ENCODE data around the gene CBX4.
A peak's percentile ranks its signal among the peaks of the same experiment; 100 is the strongest.

CBX4 gene

GRCh38 chr17:79810130-79811010 lies 28.9 kb downstream of the CBX4 start:
- peak; percentile 72 for DNase-seq

DNA sequence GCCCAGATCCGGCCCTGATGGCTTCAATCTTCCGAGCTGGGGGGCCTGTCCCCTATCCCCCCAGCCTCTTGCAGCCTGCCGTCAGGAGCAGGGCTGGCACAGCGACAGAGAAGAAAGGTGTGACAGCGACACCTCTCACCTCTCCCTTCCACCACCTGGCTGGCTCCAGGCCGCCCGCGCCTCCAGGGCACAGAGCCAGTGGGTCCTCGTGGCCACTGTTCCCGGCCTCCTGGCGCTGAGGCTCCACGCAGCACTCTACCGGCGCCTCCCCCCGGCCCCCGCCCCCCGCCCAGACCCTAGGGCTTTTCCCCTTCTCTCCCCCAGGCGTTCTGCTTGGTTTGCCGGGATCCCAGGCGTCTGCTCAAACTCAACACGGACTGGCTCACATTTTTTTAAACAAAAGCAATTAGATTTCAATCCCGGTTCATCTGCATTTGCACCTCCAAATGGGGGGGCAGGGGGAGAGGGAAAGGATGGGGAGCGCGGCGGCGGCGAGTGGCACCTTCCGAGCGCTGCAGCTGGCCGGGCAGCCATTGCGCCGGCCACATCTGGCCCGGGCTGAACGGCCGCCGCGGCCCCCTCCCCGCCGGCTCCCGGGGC lies 29.6 kb downstream of the CBX4 start:
- DNase-seq = no peak

GRCh38 chr17:79808763-79809529 lies 30.3 kb downstream of the CBX4 start:
- no peak for DNase-seq

DNA sequence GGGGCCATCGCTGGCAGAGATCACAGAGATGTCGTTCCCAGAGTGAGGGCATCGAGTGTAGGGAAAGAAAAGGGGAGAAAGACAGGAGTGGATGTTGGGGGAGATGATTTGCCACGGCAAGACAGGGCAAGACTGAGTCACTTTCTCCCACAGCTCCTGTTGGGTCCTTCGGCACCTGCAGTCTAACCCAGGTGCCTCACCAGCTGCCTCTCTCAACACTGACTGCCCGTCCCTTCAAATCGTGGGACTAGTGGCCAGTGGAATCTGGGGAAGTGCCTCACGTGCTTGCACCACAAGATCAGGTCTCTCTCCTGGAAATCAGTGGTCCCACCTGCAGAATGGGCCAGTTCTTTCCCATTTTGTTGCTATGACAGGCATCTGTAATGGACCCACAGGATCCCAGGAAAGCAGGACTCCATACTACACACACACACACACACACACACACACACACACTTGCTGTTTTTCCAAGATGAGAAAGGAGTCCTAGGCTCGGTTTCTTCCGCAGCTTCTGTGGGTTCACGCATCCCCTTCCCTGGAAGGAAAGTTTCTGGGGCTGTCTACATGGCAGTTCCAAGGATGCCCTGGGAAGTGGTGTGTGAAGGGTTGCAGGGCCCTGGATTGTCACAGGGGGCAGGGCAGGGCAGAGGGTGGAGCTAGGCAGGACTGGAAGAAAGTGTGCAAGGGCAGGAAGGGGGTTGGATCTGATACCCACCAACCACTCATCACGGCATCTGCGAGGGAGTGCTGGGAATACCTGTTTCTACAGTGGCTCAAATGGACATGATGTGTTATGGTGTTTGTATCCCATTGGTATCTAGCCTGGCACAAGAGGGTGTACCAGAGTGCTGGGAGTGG lies 32.1 kb downstream of the CBX4 start:
- no peak for DNase-seq

DNA sequence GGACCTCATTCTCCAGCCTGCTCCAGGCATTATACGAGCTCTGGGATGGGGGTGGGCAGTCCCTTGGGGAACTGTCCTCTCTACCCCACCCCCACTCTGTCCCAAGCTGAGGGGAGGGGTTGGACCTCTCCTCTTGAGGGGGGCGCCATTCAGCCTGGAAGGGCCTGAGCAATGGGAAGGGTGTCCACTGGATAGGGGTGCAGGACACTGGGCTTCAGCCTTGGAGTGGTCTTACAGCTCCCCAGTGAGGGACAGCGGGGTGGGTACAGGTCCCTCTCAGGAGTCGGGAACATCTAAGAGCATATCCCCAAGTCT lies 32.8 kb downstream of the CBX4 start:
- DNase-seq = no peak

GRCh38 chr17:79804856-79805696 lies 34.2 kb downstream of the CBX4 start:
- no peak for DNase-seq

GRCh38 chr17:79803997-79804855 lies 35.0 kb downstream of the CBX4 start:
- peak; percentile 48 for DNase-seq

DNA sequence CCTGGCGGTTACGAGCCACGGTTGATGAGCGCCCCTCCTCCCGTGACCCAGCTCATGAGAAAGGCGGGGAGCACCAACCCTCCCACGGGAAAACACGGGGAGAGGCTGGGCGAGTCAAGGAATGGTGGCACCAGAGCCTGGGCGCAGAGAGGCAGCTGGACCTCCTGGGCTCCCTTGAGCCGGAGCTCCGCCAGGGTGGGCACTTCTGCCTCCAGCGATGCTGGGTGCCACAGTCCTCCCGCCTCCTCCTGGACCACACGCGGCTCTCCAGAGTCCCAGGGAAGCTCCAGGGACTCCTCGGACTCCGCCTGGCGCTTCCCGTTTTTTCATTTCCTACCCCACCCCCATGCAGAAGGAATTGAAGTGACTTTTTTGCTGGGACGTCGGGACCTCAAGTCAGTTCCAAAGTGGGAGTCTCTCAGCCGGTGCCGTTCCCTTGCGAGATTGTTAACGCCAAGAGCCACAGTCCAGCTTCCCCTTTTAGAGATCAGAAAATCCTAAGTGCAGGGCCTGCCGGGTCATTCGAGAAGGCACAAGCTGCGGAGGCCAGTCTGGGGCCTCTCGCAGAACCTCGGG lies 35.7 kb downstream of the CBX4 start:
- no peak for DNase-seq

DNA sequence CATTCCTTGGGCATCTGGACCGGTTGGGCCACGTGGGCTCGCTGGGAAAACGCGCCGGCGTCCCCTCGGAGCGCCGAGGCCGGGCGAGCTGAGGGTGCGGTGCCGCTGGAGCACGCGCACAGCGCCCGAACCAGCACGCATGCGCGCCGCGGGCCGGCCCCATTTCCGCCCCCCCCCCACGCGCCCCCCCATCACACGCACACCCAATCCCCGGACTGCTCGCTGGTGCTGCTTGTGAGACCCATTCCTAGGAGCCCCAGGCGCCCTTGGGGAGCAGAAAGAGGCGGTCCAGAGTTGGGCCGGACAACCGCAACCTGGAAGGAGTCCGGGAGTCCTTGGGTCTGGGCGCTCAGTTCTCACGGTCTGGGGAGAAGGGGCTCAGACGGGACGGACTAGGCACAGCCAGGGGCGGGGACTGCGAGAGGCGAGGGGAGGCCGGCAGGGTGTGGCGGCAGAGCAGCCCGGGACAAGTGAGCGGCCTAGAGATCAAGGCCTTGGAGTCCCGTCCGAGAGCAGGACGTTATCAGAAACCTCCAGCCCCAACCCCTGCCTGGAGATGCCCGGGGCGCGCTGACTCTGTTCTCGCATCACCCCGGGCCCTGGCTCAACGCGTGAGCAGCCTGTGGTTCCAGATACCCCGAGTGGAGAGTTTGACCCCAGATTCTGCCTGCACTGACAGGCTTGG lies 36.4 kb downstream of the CBX4 start:
- DNase-seq = no peak

DNA sequence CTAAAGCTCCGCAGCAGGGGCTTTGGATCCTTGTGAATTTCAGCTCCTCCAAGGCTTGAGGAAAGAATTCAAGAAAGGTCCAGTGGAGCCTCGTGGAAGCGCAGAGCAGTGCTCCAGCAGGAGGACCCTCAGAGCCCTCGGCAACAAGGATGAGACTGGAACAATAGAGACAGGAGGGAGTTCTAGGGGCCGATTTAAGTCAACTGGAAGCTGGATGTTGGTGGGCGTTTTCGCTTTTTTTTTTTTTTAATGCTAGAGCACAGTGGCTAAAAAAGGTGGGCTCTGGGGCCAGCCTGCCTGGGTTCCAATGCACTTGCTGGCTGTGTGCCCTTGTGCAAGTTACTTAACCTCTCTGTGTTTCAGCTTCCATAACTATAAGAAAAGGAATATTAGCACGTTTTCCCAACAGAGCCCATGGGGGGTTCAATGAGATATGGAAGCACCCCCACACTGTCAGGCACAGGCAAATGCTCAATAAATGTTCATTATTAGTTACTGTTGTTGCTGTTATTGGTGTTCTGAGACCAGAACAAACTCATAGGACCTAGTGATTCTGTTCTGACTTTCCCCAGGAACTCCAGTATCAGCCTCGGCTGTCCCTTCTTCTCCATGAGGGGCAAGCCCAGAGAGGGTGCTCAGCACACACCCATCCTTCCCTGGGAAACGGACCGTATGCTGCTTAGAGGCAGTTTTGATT lies 37.1 kb downstream of the CBX4 start:
- DNase-seq = no peak

DNA sequence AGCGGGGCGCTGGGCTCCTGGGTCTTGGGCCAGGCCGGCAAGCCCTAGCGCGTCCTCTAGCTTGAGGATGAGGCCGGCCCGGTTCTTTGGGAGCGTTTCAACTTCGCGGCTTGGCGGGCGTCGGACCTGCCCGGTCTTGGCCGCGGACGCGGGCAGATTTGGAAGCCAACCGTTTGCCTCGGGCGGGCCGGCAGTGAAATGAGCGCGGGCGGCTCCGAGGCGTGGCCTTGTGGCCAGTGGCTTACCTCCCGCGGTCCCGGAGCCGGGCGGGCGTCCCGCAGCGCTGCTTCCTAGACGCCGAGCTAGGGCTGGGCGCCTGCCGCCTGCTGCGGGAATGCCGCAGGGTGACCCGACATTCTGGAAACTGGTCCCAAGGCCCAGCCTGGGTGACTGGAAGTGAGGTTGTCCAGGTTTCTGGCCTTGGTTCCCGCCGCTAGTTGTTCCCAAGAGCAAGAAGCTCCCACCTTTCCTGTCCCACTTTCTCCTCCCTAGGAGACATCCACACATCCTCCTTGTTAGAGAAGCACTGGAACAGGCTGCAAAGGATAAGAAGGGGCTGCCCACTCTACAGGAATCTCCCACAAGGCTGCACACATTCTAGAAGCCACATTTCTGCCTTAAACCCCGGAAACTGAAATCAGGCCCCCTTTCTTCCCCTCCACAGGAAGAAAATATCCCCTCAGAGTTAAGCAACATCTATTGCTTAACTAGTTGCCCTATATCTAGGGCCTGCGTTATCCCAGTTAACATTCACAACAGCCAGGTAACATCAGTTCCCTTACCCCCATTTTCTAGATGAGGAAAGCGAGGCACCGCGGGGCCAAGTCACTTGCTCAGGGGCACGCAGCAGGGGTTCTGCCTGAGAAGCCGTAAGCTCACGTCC lies 37.8 kb downstream of the CBX4 start:
- DNase-seq = no peak

- no peak for DNase-seq
Observed at GRCh38 chr17:79800325-79801155, 38.7 kb downstream of the CBX4 start.

GRCh38 chr17:79799538-79800324 lies 39.5 kb downstream of the CBX4 start:
- no peak for DNase-seq

- no peak for DNase-seq
Observed at GRCh38 chr17:79799174-79799537, 40.1 kb downstream of the CBX4 start.

DNA sequence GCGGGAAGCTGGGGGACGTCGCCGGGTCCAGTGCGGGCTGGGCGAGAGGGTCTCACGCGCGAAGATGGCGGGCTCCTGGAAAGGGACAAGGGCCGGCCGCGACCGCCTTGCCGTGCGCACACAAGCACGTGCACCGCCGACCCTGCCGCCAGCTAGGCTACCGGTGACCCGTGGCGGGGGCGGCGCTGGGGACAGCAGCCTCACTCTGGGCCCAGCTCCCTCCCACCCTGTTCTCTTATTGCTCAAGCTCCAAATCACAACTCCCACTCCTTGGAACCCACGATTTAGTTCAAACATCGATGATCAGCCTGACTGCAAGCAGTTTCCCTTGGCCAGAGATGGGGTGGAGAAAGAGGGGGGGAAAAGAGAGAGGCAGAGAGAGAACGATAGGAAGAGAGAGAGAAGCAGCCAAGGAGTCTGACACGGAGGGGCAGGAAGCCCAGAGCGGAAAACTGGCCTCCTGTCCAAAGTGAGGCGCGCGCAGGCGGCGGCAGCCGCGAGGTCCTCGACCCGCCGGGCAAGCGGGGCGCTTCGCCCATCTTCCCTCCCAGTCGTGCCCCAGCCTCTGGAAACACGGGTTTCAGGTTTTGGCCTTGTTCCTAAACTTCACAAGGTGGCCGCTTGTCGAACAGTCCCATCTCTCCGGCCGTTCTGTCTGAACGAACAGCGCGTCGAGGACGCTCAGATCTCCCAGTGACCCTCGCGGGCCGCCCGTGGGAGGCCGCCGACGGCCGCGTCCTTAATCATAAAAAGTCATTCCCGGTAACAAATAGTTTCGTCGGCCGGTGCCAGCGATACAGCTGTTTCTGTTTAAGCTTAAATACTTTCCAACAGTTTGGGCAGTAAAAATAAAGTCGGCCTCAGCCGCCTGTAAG lies 40.7 kb downstream of the CBX4 start:
- DNase-seq = no peak
